Suprapubic skin (tissue), 3 donors: ENCODE results near the gene CCNT2.

Experiments used
- CTCF ChIP-seq, 2 donors: fragments of 200-600 bp in 1 of 2; fragments of 450-650 bp in 1 of 2; sonication (generic) in 1 of 2; IDR thresholded peaks; one replicate each; pipeline ENCODE4 v1.5.1; 2016 to 2019; ENCODE audit warnings: antibody characterized with exemption in 2 of 2, mild to moderate bottlenecking in 1 of 2, moderate library complexity in 1 of 2
- EP300 ChIP-seq: sonication (generic); formaldehyde crosslinking; IDR thresholded peaks from one replicate; pipeline ENCODE4 v1.6.1; 2017; ENCODE audit warnings: antibody characterized with exemption

- TF ChIP-seq CTCF (IDR thresholded peaks at IDR 0.05): no peak
- TF ChIP-seq EP300: no peak
These were observed 37.1 kb downstream of the CCNT2 start for GRCh38 chr2:134955744-134956143.
